Smooth muscle cell of trachea (primary cell): ENCODE measurements around the gene PPP4R4. TPM values are rescaled to one million over a fixed set of nuclear protein-coding genes. Genes with fewer than 3 reads are reported as not detected.

Source experiments
- total RNA-seq: library from RNA; depleted of rRNA; stranded (reverse); fragments of >200 nt; gene quantifications from 2 replicates; pipeline ENCODE4 v1.2.1, GENCODE V29; 2014

PPP4R4 gene, protein sequence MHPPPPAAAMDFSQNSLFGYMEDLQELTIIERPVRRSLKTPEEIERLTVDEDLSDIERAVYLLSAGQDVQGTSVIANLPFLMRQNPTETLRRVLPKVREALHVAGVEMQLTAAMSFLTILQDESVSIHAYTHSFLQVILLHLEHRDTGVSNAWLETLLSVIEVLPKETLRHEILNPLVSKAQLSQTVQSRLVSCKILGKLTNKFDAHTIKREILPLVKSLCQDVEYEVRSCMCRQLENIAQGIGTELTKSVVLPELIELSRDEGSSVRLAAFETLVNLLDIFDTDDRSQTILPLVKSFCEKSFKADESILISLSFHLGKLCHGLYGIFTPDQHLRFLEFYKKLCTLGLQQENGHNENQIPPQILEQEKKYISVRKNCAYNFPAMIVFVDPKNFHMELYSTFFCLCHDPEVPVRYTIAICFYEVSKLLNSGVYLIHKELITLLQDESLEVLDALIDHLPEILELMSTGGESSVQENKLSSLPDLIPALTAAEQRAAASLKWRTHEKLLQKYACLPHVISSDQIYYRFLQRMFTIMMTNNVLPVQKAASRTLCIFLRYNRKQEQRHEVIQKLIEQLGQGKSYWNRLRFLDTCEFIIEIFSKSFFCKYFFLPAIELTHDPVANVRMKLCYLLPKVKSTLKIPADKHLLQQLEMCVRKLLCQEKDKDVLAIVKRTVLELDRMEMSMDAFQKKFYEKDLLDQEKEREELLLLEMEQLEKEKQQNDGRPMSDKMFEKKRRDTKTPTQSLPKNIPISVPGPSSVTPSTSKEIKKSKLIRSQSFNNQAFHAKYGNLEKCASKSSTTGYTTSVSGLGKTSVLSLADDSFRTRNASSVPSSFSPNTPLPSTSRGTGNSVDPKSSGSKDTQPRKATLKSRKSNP
- 0.44 and 2.8 TPM in 2 replicates for total RNA-seq

DNA sequence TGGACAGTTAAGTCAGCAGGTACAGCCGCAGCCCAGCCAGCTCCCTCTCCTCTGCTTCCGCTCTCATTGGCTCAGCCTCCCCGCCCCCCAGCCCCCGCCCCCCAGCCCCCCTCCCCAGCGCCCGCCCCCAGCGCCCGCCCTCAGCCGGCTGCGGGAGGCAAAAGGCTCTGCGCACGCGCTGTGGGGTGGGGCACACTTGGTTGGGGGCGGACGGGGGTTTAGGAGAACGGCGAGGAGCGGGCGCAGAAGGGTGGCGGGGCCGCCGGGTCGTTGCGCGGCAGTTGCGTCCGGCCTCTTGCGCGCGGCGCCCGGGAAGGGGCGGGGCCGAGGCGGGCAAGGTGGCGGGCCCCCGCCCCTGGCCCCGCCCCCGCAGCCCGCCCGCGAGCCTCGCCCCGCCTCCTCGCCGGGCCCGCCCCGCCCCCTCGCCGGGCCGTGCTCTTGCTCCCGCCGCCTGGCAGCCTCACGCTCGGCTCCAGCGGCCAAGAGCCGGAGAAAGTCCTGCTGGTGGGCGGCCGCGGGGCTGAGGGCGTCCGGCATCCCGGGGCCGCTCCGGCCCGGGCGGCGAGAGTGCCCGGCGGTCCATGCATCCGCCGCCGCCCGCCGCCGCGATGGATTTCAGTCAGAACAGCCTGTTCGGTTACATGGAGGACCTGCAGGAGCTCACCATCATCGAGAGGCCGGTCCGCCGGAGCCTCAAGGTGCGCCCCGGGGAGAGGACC lies at the start of gene PPP4R4:
PPP4R4 (plus strand) TSS at position 438 of the 719 bp plus-strand sequence; CDS start at position 582, 144 bp downstream.

GRCh38 chr14:94129111-94129757 lies 44.9 kb upstream of the PPP4R4 start, which contains the start of gene IFI27L2:
IFI27L2 (minus strand) TSS chr14:94129604; CDS start chr14:94129564, 40 bp downstream.

GRCh38 chr14:94292872-94293577 lies 118.9 kb downstream of the PPP4R4 start, which contains the start of gene SERPINA10:
SERPINA10 (minus strand) TSS chr14:94293268; CDS start chr14:94290593, 2,675 bp downstream.

GRCh38 chr14:94322648-94323570 lies 148.8 kb downstream of the PPP4R4 start, which contains the start of gene SERPINA6:
SERPINA6 (minus strand) TSS chr14:94323336; CDS start chr14:94314648, 8,688 bp downstream.

Other genes with a start within 250 kb of the PPP4R4 start
- not detected in 2 replicates for gene FAM181A, start 247.0 kb upstream of the PPP4R4 start, total RNA-seq
- gene ASB2, start 197.8 kb upstream of the PPP4R4 start, total RNA-seq = 0.50 and 1.2 TPM in 2 replicates
- not detected in 2 replicates for gene CCDC197, start 177.0 kb upstream of the PPP4R4 start, total RNA-seq
- gene OTUB2, start 148.0 kb upstream of the PPP4R4 start, total RNA-seq = 1.7 and 2.8 TPM in 2 replicates
- 158 and 205 TPM in 2 replicates for gene DDX24, start 93.1 kb upstream of the PPP4R4 start, total RNA-seq
- 9.6 and 22.0 TPM in 2 replicates for gene IFI27L1, start 93.0 kb upstream of the PPP4R4 start, total RNA-seq
- gene IFI27, start 63.6 kb upstream of the PPP4R4 start, total RNA-seq = 34.4 and 52.5 TPM in 2 replicates
- gene IFI27L2, start 44.7 kb upstream of the PPP4R4 start, total RNA-seq = 99.8 and 126 TPM in 2 replicates
- gene SERPINA10, start 118.9 kb downstream of the PPP4R4 start, total RNA-seq = 0.17 TPM in 1 of 2 replicates, not detected in the other
- 0.17 TPM in 1 of 2 replicates, not detected in the other for gene SERPINA6, start 149.0 kb downstream of the PPP4R4 start, total RNA-seq
- gene SERPINA2, start 192.4 kb downstream of the PPP4R4 start, total RNA-seq = not detected in 2 replicates
- gene SERPINA1, start 214.3 kb downstream of the PPP4R4 start, total RNA-seq = under 0.01 TPM in 1 of 2 replicates, not detected in the other